Left renal pelvis (tissue), 4 donors: ENCODE results near the gene GYS1. TPM values are rescaled to one million over a fixed set of nuclear protein-coding genes. Genes with fewer than 3 reads are reported as not detected.
A peak's percentile ranks its signal among the peaks of the same experiment; 100 is the strongest.

Experiments used
- DNase-seq, 4 donors: peaks; one replicate each; pipeline ENCODE4 v3.0.0-alpha.2; 2013; ENCODE audit warnings: low read depth in 4 of 4, low spot score in 3 of 4
- polyA plus RNA-seq, 4 donors: library from polyadenylated mRNA; unstranded; fragments of 120-200 nt; gene quantifications; one replicate each; pipeline ENCODE4 v1.2.1, GENCODE V29; 2013; ENCODE audit not compliant: insufficient read length in 4 of 4

The GYS1 gene
- polyA plus RNA-seq, 4 donors: 24.0 to 50.7 (median 39.6) TPM

DNA sequence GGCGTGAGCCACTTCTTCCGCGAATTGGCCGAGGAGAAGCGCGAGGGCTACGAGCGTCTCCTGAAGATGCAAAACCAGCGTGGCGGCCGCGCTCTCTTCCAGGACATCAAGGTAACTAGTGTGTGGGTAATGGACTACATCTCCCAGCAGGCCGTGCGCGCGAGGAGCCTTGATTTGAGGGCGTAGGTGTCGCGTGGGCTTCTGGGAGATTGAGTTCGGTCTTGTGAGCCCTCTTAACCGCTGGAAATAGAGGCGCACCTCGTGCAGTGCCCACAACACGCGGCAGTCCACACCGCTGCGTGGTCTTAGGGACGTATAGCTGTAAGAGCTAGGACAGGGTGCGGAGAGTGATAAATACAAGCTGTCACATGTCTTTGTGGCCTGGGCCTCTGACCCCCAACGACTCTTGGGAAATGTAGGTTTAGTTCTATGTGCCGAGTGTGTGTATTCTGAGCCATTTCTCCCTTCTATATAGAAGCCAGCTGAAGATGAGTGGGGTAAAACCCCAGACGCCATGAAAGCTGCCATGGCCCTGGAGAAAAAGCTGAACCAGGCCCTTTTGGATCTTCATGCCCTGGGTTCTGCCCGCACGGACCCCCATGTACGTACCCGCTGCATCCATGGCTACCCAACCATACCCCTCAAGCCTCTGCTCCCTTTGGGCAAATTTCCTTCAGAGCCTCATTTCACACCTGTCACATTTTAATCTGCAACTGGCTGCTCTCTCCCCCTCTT lies 27.1 kb downstream of the GYS1 start:
- peak in 2 of 4 donors; percentile 75 to 82 for DNase-seq

DNA sequence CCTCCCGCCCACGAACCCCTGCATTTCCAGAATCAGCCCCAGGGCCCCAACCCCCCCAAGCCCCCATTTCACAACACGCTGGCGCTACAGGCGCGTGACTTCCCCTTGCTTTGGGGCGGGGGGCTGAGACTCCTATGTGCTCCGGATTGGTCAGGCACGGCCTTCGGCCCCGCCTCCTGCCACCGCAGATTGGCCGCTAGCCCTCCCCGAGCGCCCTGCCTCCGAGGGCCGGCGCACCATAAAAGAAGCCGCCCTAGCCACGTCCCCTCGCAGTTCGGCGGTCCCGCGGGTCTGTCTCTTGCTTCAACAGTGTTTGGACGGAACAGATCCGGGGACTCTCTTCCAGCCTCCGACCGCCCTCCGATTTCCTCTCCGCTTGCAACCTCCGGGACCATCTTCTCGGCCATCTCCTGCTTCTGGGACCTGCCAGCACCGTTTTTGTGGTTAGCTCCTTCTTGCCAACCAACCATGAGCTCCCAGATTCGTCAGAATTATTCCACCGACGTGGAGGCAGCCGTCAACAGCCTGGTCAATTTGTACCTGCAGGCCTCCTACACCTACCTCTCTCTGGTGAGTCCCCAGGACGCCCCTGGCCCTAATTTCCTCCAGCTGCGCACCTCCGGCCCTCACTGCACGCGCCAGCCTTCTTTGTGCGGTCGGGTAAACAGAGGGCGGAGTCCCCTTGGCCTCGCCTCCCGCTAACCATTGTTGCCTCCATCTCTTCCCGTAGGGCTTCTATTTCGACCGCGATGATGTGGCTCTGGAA lies 27.9 kb downstream of the GYS1 start, which contains the start of gene FTL:
TSS of gene FTL (plus strand) at position 270 of the 766 bp plus-strand sequence. CDS start at position 469, 199 bp downstream.
- DNase-seq: peak; percentile 88 to 91 (median 88)

DNA sequence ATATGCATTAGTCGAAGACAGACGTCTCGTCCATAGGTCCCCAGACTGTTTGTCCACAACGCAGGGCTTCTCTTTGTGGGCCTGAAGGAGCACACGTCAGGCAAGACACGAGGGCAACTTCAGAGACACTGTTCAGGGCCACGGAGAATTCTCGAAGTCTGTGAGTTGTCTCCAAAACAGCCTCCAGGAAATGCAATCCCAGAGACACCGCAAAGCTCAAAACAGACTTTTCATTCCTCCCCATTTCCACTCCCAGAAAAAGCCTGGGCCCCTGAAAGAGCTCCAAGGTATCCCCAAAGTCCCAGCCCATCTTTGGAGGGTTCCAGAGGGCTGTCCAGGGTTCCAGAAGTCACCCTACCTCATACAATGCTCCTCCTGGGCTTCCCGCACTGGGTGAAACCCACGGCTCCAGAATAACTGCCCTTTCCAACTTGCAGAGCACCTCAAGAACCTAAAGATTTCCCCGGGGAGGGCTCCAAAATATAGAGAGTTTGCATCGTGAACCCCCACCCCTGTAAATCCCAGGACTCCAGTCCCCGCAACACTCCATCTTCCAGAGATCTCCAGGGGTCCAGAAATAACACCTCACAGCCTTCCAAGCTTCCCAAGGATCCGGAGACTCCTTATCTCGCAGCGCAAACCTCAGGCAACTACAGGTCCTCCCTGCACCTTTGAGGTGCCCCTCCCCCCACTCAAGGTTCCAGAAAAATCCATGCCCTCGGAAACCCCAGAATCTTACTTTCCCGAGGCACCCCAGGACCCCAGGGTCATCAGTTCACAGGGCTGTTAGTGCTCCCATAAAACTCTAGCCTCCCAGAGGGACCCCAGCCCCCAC lies 28.7 kb downstream of the GYS1 start:
- DNase-seq: no peak

DNA sequence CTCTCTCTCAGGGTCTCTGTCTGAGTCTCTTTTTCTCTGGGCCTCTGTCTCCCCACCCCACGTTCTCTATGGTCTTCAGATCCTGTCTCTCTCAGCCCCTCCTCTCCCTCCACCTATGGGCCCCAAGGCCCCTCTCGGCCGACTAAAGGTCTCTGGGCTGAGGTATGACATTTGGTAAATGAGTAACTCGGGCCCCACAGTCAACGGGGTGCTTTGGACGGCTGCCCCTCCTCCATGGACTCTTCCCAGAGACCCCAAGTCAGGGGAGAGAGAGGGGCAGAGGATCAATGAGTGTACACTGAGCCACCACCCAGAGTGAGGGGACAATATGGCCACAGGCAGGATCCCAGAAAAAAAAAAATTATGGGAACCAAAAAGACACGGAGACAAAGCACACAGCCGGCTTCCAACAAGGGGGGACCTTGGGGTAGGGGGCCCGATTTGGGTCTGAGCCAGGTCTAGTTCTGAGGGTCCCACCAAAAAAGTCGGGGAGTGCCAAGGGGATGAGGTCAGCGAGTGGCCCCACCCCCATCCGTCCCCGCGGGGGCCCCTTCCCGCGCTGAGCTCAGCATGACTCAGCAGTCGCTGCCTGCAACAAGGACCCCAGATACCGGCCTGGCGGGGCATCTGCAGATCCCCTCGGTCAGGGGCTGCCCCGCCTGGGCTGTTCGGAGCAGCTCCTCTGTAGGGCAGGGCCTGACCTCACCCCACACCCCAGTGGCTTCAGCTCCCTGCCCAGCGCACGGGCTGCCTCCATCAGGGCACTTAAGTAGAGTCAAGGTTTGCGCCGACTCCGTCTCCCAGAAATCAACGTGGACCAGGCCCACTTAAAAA lies 29.5 kb downstream of the GYS1 start:
- no peak for DNase-seq

DNA sequence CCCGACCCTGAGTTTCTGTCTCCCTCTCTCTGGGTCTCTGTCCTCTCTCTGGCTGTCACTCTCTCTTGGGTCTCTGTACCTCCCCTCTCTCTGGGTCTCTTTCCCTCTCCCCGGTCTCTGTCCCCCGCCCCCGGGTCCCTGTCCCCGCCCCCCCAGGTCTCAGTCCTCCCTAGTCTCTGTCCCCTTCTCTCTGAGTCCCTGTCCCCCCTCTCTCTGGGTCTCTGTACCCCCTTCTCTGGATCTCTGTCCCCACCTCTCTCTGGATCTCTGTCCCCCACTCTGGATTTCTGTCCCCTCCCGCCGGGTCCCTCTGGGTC lies 30.3 kb downstream of the GYS1 start:
- DNase-seq: no peak

DNA sequence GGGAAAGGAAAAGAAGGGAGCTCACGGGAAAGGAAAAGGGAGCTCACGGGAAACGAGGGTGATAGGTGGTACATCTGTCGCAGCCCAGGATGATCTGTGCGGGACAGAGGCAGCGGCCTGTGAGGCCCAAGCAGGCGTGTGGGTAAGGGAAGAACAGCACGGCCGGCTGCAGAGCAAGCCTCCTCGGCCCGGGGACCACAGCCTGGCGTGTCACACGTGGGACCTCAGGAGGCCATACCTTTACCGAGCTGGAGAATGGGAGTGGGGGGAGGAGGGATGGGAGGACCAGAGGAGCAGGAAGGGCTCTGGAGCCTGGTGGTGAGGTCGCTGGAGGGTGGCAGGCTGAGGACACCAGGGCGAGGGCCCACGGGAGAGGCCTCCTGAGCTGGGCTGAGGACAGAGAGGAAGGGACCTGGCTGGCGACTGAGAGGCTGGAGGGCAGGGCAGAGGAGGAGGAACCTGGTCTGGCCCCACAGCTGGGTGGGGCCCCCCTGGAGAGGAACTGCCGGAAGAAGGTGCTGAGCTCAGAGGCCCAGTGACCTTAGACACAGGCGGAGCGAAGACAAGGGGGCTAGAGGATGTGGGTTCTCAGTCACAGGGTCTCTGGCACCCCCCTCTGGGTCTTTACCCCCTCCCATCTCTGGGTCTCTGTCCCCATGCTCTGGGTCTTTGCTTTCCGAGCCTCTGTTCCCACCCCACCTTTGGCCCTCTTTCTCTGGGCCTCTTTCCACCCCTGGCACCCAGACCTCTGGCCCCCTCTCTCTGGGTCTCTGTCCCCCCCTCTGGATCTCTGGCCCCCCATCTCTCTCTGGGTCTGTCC lies 30.9 kb downstream of the GYS1 start:
- no peak for DNase-seq

DNA sequence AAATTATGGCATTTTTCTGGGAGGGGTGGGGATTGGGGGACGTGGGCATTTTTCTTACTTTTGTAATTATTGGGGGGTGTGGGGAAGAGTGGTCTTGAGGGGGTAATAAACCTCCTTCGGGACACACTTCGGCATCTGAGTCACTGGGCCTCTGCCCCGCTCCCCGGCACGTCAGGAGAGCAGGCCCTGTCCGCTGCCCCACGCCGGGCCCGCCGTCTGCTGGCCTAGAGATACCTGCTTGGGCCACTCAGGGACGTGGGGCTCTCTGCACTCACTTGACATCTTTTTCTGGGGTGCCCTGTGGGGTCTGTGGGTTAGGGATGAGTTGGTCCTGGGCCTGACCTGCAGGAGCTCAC lies 31.5 kb downstream of the GYS1 start:
- no peak for DNase-seq

DNA sequence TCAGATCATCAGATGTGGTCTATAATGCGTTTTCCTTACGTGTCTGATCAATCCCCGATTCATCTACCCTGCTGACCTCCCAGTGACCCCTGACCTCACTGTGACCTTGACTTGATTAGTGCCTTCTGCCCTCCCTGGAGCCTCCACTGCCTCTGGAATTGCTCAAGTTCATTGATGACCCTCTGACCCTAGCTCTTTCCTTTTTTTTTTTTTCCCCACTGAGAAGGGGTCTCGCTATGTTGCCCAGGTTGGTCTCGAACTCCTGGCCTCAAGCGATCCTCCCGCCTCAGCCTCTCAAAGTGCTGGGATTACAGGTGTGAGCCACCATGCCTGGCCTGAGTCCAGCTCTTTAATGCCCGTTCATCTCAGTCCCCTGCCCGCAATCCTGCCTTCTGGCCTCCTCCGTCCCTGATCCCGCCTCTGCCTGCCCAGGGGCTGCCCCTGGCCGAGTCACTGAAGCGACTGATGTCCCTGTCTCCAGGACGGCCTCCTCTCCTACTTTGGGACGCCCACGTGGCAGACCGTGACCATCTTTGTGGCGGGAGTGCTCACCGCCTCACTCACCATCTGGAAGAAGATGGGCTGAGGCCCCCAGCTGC lies 32.0 kb downstream of the GYS1 start:
- no peak for DNase-seq

DNA sequence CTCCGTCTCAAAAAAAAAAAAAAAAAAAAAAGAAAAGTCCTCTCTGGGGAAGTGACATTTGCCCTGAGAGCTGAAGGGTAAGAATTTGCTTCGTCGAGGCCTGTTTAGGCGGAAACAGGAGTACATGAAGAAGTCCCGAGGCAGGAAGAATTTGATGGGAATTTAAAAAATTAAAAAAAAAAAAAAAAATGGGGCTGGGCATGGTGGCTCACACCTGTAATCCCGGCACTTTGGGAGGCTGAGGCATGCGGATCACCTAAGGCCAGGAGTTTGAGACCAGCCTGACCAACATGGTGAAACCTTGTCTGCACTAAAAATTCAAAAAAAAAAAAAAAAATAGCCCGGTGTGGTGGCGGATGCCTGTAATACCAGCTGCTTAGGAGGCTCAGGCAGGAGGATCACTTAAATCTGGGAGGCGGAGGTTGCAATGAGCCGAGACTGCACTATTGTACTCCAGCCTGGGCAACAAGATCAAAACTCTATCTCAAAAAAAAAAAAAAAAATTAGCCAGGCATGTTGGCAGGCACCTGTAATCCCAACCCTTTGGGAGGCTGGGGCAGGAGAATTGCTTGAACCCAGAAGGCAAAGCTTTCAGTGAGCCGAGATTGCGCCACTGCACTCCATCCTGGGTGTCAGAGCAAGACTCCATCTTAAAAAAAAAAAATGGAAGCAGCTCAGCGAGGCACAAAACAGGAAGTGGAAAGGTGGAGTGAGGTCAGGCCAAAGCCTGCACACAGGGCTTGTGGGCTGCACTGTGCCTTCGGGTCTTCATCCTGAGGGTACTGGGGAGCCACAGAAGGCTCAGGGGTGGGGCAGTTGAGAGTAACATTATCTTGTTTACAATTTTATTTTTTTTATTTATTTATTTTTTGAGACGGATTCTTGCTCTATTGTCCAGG lies 33.5 kb downstream of the GYS1 start:
- DNase-seq: no peak

DNA sequence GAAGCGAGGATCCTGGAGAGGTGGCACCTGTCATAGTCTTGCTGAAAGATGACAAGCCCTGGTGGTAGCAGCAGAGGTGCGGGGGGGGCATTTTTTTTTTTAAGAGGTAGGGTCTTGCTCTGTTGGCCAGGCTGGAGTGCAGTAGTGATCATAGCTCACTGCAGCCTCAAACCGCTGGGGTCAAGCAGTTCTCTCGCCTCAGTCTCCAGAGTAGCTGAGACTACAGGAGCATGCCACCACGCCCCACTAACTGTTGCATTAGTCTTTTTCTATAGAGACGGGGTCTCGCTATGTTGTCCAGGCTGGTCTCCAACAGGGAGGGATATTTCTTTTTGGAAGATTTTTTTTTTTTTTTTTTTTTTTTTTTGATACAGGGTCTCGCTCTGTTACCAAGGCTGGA lies 35.1 kb downstream of the GYS1 start:
- DNase-seq: no peak

DNA sequence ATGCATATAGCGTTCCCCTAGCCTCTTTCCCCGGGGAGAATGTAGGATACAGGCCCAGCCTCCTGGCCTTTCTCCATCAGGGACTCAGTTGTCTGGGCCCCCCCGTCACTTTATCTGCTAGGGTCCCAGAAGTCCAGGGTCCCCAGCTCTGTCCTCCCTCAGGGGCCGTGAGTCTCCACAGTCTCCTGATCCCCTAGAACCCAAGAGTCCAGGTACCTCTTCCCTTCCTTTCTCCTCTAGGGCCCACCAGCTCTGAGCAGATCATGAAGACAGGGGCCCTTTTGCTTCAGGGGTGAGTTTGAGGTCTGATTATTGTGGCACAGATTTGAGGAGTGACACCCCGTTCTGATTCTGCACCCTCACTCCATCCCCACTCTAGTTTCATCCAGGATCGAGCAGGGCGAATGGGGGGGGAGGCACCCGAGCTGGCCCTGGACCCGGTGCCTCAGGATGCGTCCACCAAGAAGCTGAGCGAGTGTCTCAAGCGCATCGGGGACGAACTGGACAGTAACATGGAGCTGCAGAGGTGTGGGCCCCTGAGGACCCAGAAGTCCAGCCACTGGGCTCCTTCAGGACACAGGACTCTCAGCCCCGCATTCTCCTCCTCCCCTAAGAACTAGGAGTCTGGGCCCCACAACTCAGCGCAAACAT lies 37.7 kb downstream of the GYS1 start:
- no peak for DNase-seq

DNA sequence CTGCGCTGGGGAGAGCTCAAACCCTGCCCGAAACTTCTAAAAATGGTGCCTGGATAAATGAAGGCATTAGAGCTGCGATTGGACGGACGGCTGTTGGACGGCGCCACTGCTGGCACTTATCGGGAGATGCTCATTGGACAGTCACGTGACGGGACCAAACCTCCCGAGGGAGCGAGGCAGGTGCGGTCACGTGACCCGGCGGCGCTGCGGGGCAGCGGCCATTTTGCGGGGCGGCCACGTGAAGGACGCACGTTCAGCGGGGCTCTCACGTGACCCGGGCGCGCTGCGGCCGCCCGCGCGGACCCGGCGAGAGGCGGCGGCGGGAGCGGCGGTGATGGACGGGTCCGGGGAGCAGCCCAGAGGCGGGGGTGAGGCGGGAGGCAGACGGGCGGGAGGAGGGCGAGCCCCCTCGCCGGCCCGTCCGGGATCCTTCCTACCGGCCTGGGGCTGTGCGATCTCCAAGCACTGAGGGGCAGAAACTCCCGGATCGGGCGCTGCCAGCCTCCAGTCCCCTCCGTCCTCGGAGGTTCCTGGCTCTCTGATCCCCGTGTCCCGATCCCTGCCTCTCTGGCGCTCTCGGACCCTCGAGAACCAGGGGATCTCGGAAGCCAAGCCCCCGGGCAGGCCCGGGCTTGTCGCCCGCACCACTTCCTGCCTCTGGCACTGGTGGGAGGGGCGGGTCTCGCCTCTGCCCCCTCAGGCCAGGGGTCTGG lies 38.4 kb downstream of the GYS1 start, which contains the start of gene BAX:
TSS of gene BAX (plus strand) at position 281 of the 713 bp plus-strand sequence. CDS start at position 335, 54 bp downstream.
- peak; percentile 84 to 90 (median 85) for DNase-seq

DNA sequence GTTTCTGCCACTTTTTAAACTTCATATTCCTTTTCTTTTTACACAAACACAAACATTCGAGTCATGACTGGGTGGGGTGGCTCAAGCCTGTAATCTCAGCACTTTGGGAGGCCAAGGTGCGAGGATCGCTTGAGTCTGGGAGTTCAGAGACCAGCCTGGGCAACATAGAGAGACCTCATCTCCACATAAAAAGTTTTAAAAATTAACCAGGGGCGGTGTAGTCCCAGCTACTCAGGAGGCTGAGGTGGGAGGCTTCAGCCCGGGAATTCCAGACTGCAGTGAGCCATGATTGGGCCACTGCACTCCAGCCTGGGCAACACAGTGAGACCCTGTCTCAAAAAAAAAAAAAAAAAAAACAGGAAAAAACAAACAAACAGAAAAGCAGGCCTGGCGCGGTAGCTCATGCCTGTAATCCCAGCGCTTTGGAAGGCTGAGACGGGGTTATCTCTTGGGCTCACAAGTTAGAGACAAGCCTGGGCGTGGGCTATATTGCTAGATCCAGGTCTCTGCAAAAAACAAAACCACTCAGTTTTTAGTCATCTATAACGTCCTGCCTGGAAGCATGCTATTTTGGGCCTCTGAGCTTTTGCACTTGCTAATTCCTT lies 39.0 kb downstream of the GYS1 start:
- DNase-seq: no peak

DNA sequence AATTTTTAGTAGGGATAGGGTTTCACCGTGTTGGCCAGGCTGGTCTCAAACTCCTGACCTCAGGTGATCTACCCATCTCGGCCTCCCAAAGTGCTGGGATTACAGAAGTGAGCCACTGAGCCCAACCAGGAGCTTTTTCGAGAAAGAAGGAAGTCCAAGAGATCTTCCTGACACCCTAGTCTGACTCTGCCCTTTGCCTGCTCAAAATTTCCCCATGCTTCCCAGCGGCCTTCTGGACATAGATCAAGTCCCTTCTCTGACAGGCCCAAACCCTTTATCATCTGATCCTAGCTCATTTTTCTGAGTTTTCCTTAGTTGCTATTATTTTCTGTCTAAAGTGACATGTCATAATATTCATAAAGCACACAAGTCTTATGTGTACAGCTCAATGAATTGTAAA lies 40.0 kb downstream of the GYS1 start:
- DNase-seq: no peak

DNA sequence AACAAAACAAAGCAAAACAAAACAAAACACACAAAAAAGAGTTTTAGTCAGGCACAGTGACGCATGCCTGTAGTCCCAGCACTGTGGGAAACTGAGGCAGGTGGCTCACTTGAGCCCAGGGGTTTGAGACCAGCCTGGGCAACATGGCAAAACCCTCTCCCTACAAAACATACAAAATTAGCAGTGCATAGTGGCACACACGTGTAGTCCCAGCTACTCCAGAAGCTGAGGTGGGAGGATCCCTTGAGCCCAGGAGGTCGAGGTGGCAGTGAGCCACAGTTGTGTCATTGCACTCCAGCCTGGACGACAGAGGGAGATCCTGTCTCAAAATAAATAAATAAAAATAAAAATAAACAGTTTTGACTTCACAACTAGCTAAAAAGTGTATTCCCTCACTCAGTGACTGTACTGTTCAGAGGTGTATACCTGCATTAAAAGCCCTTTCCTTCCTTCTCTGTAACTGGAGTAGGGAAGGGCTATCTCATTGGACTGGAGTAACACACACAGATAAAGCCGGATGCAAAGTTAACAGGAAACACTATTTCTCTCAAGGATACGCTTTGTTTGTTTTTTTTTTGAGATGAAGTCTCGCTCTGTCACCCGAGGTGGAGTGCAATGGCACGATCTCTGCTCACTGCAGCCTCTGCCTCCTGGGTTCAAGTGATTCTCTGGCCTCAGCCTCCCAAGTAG lies 42.1 kb downstream of the GYS1 start:
- no peak for DNase-seq

DNA sequence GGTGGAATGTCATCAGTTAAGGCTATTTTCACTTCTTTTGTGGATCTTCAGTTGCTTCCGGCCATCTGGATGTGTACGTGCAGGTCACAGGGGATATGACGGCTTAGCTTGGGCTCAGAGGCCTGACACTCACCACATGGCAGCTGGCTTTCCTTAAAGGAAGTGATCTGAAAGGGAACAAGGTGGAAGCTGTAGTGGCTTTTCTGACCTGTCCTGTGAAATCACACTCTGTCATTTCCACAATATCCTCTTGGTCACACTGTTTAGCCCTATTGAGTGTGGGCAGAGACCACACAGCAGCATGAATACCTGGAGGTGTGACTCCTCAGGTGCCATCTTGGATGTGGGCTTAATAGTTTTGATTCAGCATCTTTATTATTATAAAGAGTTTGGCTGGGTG lies 43.0 kb downstream of the GYS1 start:
- DNase-seq: no peak
